Thoracic aorta (tissue), 2 donors: ENCODE results near the gene PDZRN3. TPM values are rescaled to one million over a fixed set of nuclear protein-coding genes. Genes with fewer than 3 reads are reported as not detected.
A peak's percentile ranks its signal among the peaks of the same experiment; 100 is the strongest.

Source experiments
- ATAC-seq: fragments of 150-250 bp; one replicate; pipeline ENCODE4 v1.8.0; 2017; ENCODE audit warnings: low read depth; ENCODE audit not compliant: insufficient number of reproducible peaks, low FRiP score
- DNase-seq: peaks from one replicate; pipeline ENCODE4 v3.0.0-alpha.2; 2020; ENCODE audit warnings: low spot score
- H3K27ac ChIP-seq, 2 donors: fragments of 200-600 bp; sonication (generic); 1 replicate in 1 of 2; 2 replicates in 1 of 2; pipeline ENCODE4 v1.5.1; 2016; ENCODE audit warnings: mild to moderate bottlenecking in 2 of 2, moderate library complexity in 2 of 2
- H3K27me3 ChIP-seq: fragments of 200-600 bp; sonication (generic); replicated peaks from 2 replicates; pipeline ENCODE4 v1.6.0; 2016; ENCODE audit warnings: mild to moderate bottlenecking; ENCODE audit not compliant: insufficient read depth
- H3K36me3 ChIP-seq: fragments of 200-600 bp; sonication (generic); one replicate; pipeline ENCODE4 v1.5.1; 2016
- H3K4me1 ChIP-seq, 2 donors: fragments of 200-600 bp; sonication (generic); 1 replicate in 1 of 2; 2 replicates in 1 of 2; pipeline versions ENCODE4 v1.5.1 to v1.6.0; 2016; ENCODE audit warnings: low read depth in 2 of 2, mild to moderate bottlenecking in 1 of 2; ENCODE audit not compliant: control insufficient read depth in 1 of 2
- H3K4me3 ChIP-seq: fragments of 200-600 bp; sonication (generic); 2 replicates; pipeline ENCODE4 v1.5.1; 2016; ENCODE audit warnings: mild to moderate bottlenecking
- H3K9me3 ChIP-seq: fragments of 200-600 bp; sonication (generic); 2 replicates; pipeline ENCODE4 v1.5.1; 2016
- CTCF ChIP-seq: fragments of 200-600 bp; sonication (generic); IDR thresholded peaks from one replicate; pipeline ENCODE4 v1.5.1; 2019; ENCODE audit warnings: antibody characterized with exemption
- total RNA-seq, 2 donors: library from RNA; depleted of rRNA; stranded (reverse); fragments of >200 nt; gene quantifications; one replicate each; pipeline versions ENCODE4 v1.1.0 to v1.2.3, GENCODE V29; 2016

PDZRN3 gene
- total RNA-seq, 2 donors from 2014 or later: 140 to 166 TPM

- H3K27ac ChIP-seq: no peak overlapping the region
- no peaks in the 10 kb centered on the region for H3K9me3 ChIP-seq
- TF ChIP-seq CTCF: no peak
- ATAC-seq: no peak
- H3K27me3 ChIP-seq: no peaks in the 10 kb centered on the region
- peaks cover 13 to 86% of the 10 kb centered on the region in 2 donors for H3K4me1 ChIP-seq
- DNase-seq: no peak
- no peaks in the 10 kb centered on the region for H3K36me3 ChIP-seq
- no peak overlapping the region for H3K4me3 ChIP-seq
These were observed 119.9 kb downstream of the PDZRN3 start for GRCh38 chr3:73504852-73505251.

- DNase-seq (no peak), ATAC-seq (no peak)
- Histone ChIP-seq H3K4me1 (peaks cover 9 to 86% of the 10 kb centered on the region in 2 donors), H3K27ac (peak overlapping the region in 1 of 2 donors; percentile 52), H3K27me3 (no peaks in the 10 kb centered on the region), H3K9me3 (no peaks in the 10 kb centered on the region), H3K36me3 (no peaks in the 10 kb centered on the region), H3K4me3 (peak overlapping the region; percentile 62)
- no peak for TF ChIP-seq CTCF
These were observed 120.5 kb downstream of the PDZRN3 start for GRCh38 chr3:73504239-73504638.

- no peak for DNase-seq
- peak overlapping the region; percentile 62 for H3K4me3 ChIP-seq
- H3K27ac ChIP-seq: peak overlapping the region; percentile 52 to 56
These were observed 121.0 kb downstream of the PDZRN3 start for GRCh38 chr3:73503781-73504180.

GRCh38 chr3:73502609-73503583 lies 121.8 kb downstream of the PDZRN3 start:
- no peaks in the 10 kb centered on the region for H3K9me3 ChIP-seq
- no peaks in the 10 kb centered on the region for H3K27me3 ChIP-seq
- peak overlapping the region; percentile 52 to 56 for H3K27ac ChIP-seq
- H3K4me3 ChIP-seq: peak overlapping the region; percentile 62
- DNase-seq (no peak), ATAC-seq (peak; percentile 58)
- H3K36me3 ChIP-seq: no peaks in the 10 kb centered on the region
- peak; percentile 78 for TF ChIP-seq CTCF
- H3K4me1 ChIP-seq: peaks cover 9 to 74% of the 10 kb centered on the region in 2 donors

More at GRCh38 chr3:73503781-73504180, 121.0 kb downstream of the PDZRN3 start:
- no peak for ATAC-seq
- no peak for TF ChIP-seq CTCF
- peaks cover 9 to 83% of the 10 kb centered on the region in 2 donors for H3K4me1 ChIP-seq
- H3K27me3 ChIP-seq: no peaks in the 10 kb centered on the region
- no peaks in the 10 kb centered on the region for H3K9me3 ChIP-seq
- no peaks in the 10 kb centered on the region for H3K36me3 ChIP-seq

GRCh38 chr3:73500321-73500720 lies 124.4 kb downstream of the PDZRN3 start:
- no peaks in the 10 kb centered on the region for H3K36me3 ChIP-seq
- ATAC-seq: no peak
- no peak for DNase-seq
- no peaks in the 10 kb centered on the region for H3K27me3 ChIP-seq
- no peak for TF ChIP-seq CTCF
- no peak overlapping the region for H3K27ac ChIP-seq
- no peak overlapping the region for H3K4me3 ChIP-seq
- H3K9me3 ChIP-seq: no peaks in the 10 kb centered on the region
- peaks cover 15 to 66% of the 10 kb centered on the region in 2 donors for H3K4me1 ChIP-seq
